ELR (cell line): ENCODE data around the gene SRA1.
"Not testable (repeated sequence)": the region's sequence is repeated elsewhere in the genome, so short reads cannot be mapped to it uniquely, and the experiment has no call there.

Experiments
- DNase-seq: peaks from one replicate; pipeline ENCODE4 v3.0.0-alpha.2; 2015; ENCODE audit warnings: low read depth

The SRA1 gene

GRCh38 chr5:140557136-140557805 is at the start of gene SRA1:
Gene SRA1 (minus strand): TSS chr5:140557473. CDS start chr5:140557452, 21 bp downstream.
- DNase-seq, result peak; percentile 92

GRCh38 chr5:140607031-140607430 is 49.8 kb upstream of the SRA1 start:
- no peak for DNase-seq

GRCh38 chr5:140605879-140606278 is 48.6 kb upstream of the SRA1 start:
- DNase-seq, result no peak

- no peak for DNase-seq
These were observed 46.5 kb upstream of the SRA1 start for GRCh38 chr5:140603734-140604133.

- DNase-seq, result not testable (repeated sequence)
These were observed 46.1 kb upstream of the SRA1 start for GRCh38 chr5:140603446-140603698.

- peak; percentile 8 for DNase-seq
These were observed 44.9 kb upstream of the SRA1 start for GRCh38 chr5:140602147-140602546.

GRCh38 chr5:140600096-140600495 is 42.8 kb upstream of the SRA1 start:
- no peak for DNase-seq

GRCh38 chr5:140598836-140599235 is 41.6 kb upstream of the SRA1 start:
- no peak for DNase-seq

- DNase-seq, result no peak
These were observed 39.1 kb upstream of the SRA1 start for GRCh38 chr5:140596321-140596741.

- DNase-seq, result no peak
These were observed 38.4 kb upstream of the SRA1 start for GRCh38 chr5:140595538-140596300.

- no peak for DNase-seq
These were observed 36.9 kb upstream of the SRA1 start for GRCh38 chr5:140594169-140594568.

GRCh38 chr5:140593070-140593469 is 35.8 kb upstream of the SRA1 start:
- DNase-seq, result not testable (repeated sequence)

GRCh38 chr5:140591747-140592372 is 34.6 kb upstream of the SRA1 start:
- DNase-seq, result peak; percentile 64

GRCh38 chr5:140590861-140591260 is 33.6 kb upstream of the SRA1 start:
- no peak for DNase-seq

- no peak for DNase-seq
These were observed 31.2 kb upstream of the SRA1 start for GRCh38 chr5:140588311-140589070.

GRCh38 chr5:140587495-140587894 is 30.2 kb upstream of the SRA1 start:
- DNase-seq, result no peak

- not testable (repeated sequence) for DNase-seq
These were observed 22.0 kb upstream of the SRA1 start for GRCh38 chr5:140579188-140579747.

- no peak for DNase-seq
These were observed 19.5 kb upstream of the SRA1 start for GRCh38 chr5:140576776-140577201.

- DNase-seq, result peak; percentile 59
These were observed 18.0 kb upstream of the SRA1 start for GRCh38 chr5:140575309-140575708.

- DNase-seq, result no peak
These were observed 16.9 kb upstream of the SRA1 start for GRCh38 chr5:140574165-140574564.

- no peak for DNase-seq
These were observed 16.4 kb upstream of the SRA1 start for GRCh38 chr5:140573683-140574082.

- no peak for DNase-seq
These were observed 13.8 kb upstream of the SRA1 start for GRCh38 chr5:140571105-140571504.
